Tibial artery (tissue), 4 donors: ENCODE data around the gene CRTC1.

Experiments
- DNase-seq, 2 donors: peaks; one replicate each; pipeline ENCODE4 v3.0.0-alpha.2; 2019
- H3K27ac ChIP-seq, 2 donors: fragments of 200-600 bp; sonication (generic) in 1 of 2; 1 replicate in 1 of 2; 2 replicates in 1 of 2; pipeline ENCODE4 v1.5.1; 2018 to 2019; ENCODE audit warnings: mild to moderate bottlenecking in 1 of 2
- H3K27me3 ChIP-seq, 2 donors: fragments of 200-600 bp; sonication (generic) in 1 of 2; one replicate each; pipeline versions ENCODE4 v1.5.1 to v1.6.0; 2016 to 2019
- H3K36me3 ChIP-seq, 3 donors: fragments of 200-600 bp; sonication (generic) in 2 of 3; one replicate each; pipeline ENCODE4 v1.5.1; 2016 to 2019; ENCODE audit warnings: mild to moderate bottlenecking in 2 of 3
- H3K4me1 ChIP-seq, 4 donors: fragments of 200-600 bp; sonication (generic) in 2 of 4; 1 replicate in 3 of 4; 2 replicates in 1 of 4; pipeline ENCODE4 v1.5.1; 2016 to 2019
- H3K4me3 ChIP-seq, 2 donors: fragments of 200-600 bp; sonication (generic) in 1 of 2; 1 replicate in 1 of 2; 2 replicates in 1 of 2; pipeline ENCODE4 v1.5.1; 2018 to 2019; ENCODE audit warnings: mild to moderate bottlenecking in 2 of 2
- H3K9me3 ChIP-seq, 3 donors: fragments of 200-600 bp; sonication (generic) in 1 of 3; one replicate each; pipeline ENCODE4 v1.5.1; 2016 to 2019
- CTCF ChIP-seq, 2 experiments: fragments of 200-600 bp in 1 of 2; fragments of 450-650 bp in 1 of 2; IDR thresholded peaks; one replicate each; pipeline ENCODE4 v1.5.1; 2017 to 2019; ENCODE audit warnings: antibody characterized with exemption in 2 of 2, mild to moderate bottlenecking in 1 of 2, moderate library complexity in 1 of 2
- intact Hi-C: fragments of 100-400 bp; cut with DNase I; formaldehyde crosslinking; loops from one replicate; pipeline ENCODE4 v1.15.0; 2023; ENCODE audit warnings: low total_unique reads

The CRTC1 gene

GRCh38 chr19:18655173-18655844, 28.2 kb upstream of the CRTC1 start:
- Histone ChIP-seq H3K9me3 (no peaks in the 10 kb centered on the region), H3K27me3 (no peaks in the 10 kb centered on the region), H3K4me3 (no peak overlapping the region), H3K27ac (peak overlapping the region; percentile 96 to 99), H3K36me3 (no peaks in the 10 kb centered on the region), H3K4me1 (peaks cover 16 to 81% (median 62%) of the 10 kb centered on the region in 4 donors)
- DNase-seq: no peak
- intact Hi-C loops: no loop called here
- TF ChIP-seq CTCF (IDR thresholded peaks at IDR 0.05): no peak

GRCh38 chr19:18656337-18657086, 27.0 kb upstream of the CRTC1 start:
- no peaks in the 10 kb centered on the region for H3K36me3 ChIP-seq
- no peak overlapping the region for H3K4me3 ChIP-seq
- no peak for DNase-seq
- TF ChIP-seq CTCF (IDR thresholded peaks at IDR 0.05): no peak
- H3K4me1 ChIP-seq: peaks cover 17 to 84% (median 65%) of the 10 kb centered on the region in 4 donors
- no peaks in the 10 kb centered on the region for H3K27me3 ChIP-seq
- H3K27ac ChIP-seq: peak overlapping the region; percentile 96 to 99
- intact Hi-C loops: no loop called here
- H3K9me3 ChIP-seq: no peaks in the 10 kb centered on the region

DNA sequence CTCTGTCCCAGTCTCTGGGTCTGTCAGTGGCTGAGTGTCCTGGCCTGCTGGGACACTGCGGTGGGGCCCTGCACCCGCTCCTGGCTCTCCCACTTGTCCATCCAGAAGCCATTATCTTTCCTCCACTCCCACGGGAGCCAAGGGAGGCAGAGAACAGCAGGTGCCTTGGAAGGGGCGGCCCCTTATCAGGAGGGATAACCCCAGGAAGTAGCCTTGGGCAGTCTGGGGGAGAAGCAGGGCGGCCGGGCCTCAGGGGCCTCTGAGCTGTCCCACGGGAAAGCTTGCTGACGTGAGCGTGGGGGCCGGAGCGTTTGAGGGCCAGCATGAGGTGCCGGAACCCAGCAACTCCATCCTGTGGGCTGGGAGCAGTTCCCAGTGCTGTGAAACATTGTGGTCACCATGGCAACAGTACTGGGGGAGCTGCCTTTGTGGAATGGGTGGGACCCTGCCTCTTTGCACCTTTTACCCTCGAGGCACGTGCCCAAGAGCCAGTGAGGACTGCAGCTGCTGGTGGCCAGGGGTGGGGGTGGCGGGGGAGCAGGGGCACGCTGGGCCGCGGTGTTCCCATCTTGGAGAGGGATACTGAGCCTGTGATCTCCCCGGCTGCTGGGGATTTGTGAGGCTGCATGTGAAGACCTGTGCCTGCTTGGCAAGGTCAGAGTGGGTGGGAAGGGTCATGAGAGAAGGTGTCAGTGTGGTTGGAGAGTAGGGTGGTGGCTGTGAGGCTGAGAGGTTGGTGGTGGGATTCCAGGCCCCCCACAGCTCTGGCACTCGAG, 25.7 kb upstream of the CRTC1 start:
- intact Hi-C loops: no loop called here
- H3K4me3 ChIP-seq: no peak overlapping the region
- H3K27me3 ChIP-seq: no peaks in the 10 kb centered on the region
- H3K27ac ChIP-seq: peak overlapping the region; percentile 96 to 99
- peak; percentile 84 to 98 for DNase-seq
- no peaks in the 10 kb centered on the region for H3K36me3 ChIP-seq
- H3K4me1 ChIP-seq: peaks cover 14 to 84% (median 67%) of the 10 kb centered on the region in 4 donors
- no peak for TF ChIP-seq CTCF (IDR thresholded peaks at IDR 0.05)
- H3K9me3 ChIP-seq: no peaks in the 10 kb centered on the region

GRCh38 chr19:18658366-18658855, 25.1 kb upstream of the CRTC1 start:
- H3K27me3 ChIP-seq: no peaks in the 10 kb centered on the region
- no peaks in the 10 kb centered on the region for H3K9me3 ChIP-seq
- H3K4me3 ChIP-seq: no peak overlapping the region
- H3K36me3 ChIP-seq: no peaks in the 10 kb centered on the region
- peak overlapping the region; percentile 96 to 99 for H3K27ac ChIP-seq
- DNase-seq: no peak
- intact Hi-C loops: no loop called here
- peaks cover 14 to 87% (median 72%) of the 10 kb centered on the region in 4 donors for H3K4me1 ChIP-seq
- no peak for TF ChIP-seq CTCF (IDR thresholded peaks at IDR 0.05)

GRCh38 chr19:18659281-18660050, 24.0 kb upstream of the CRTC1 start:
- H3K27me3 ChIP-seq: no peaks in the 10 kb centered on the region
- DNase-seq: peak; percentile 62 to 90
- peaks cover 14 to 98% (median 83%) of the 10 kb centered on the region in 4 donors for H3K4me1 ChIP-seq
- H3K27ac ChIP-seq: peak overlapping the region; percentile 96 to 99
- H3K36me3 ChIP-seq: peaks cover under 1 to 2% (median 2%) of the 10 kb centered on the region in 3 donors
- TF ChIP-seq CTCF (IDR thresholded peaks at IDR 0.05): peak in 1 of 2 experiments; percentile 8
- intact Hi-C loops: no loop called here
- no peaks in the 10 kb centered on the region for H3K9me3 ChIP-seq
- peak overlapping the region; percentile 16 to 39 for H3K4me3 ChIP-seq
